A673 (cell line): ENCODE results near the gene LPIN3. TPM values are rescaled to one million over a fixed set of nuclear protein-coding genes. Genes with fewer than 3 reads are reported as not detected.

ENCODE experiments used
- BruUV-seq: library from RNA; stranded (reverse); fragments of 400-500 nt; replicated peaks from 2 replicates; lab custom pipeline; 2021; lab: Mats Ljungman, UMichigan
- CTCF ChIA-PET: fragments of 300-600 bp; sonication (Branson Sonifier 250); formaldehyde crosslinking; loops from one replicate; lab custom pipeline; 2022; ENCODE audit warnings: antibody characterized with exemption; lab: Charles Lee
- POLR2A ChIA-PET: fragments of 300-600 bp; sonication (Branson Sonifier 250); formaldehyde crosslinking; loops from one replicate; lab custom pipeline; 2022; ENCODE audit warnings: antibody characterized with exemption; ENCODE audit not compliant: low non-redundant PET; lab: Charles Lee
- DNase-seq: peaks from one replicate; pipeline ENCODE4 v3.0.0-alpha.2; 2015; ENCODE audit warnings: low spot score
- H3K27ac ChIP-seq: fragments of 200-600 bp; sonication (generic); 2 replicates; pipeline ENCODE4 v1.5.1; 2016; ENCODE audit warnings: mixed run types, low read depth, mild to moderate bottlenecking, mixed read lengths, antibody characterized with exemption, low read length; ENCODE audit not compliant: poor library complexity, severe bottlenecking
- H3K27me3 ChIP-seq: fragments of 200-600 bp; sonication (generic); replicated peaks from 2 replicates; pipeline ENCODE4 v1.6.1; 2017; ENCODE audit warnings: mixed run types, low read depth, mild to moderate bottlenecking, mixed read lengths, antibody characterized with exemption, low read length; ENCODE audit not compliant: insufficient read depth, poor library complexity
- H3K36me3 ChIP-seq: fragments of 200-600 bp; sonication (generic); 2 replicates; pipeline ENCODE4 v1.6.1; 2016; ENCODE audit warnings: mixed run types, mild to moderate bottlenecking, mixed read lengths, antibody characterized with exemption, low read length; ENCODE audit not compliant: insufficient read depth, poor library complexity, severe bottlenecking
- H3K4me1 ChIP-seq: fragments of 200-600 bp; sonication (generic); 2 replicates; pipeline ENCODE4 v1.6.1; 2017; ENCODE audit warnings: mixed run types, mild to moderate bottlenecking, mixed read lengths, antibody characterized with exemption, low read length; ENCODE audit not compliant: insufficient read depth, poor library complexity, severe bottlenecking
- H3K4me3 ChIP-seq: fragments of 200-600 bp; sonication (generic); 2 replicates; pipeline ENCODE4 v1.5.1; 2016; ENCODE audit warnings: low read depth, mixed run types, mild to moderate bottlenecking, mixed read lengths, low read length; ENCODE audit not compliant: poor library complexity, severe bottlenecking
- H3K9me3 ChIP-seq: fragments of 200-600 bp; sonication (generic); 2 replicates; pipeline ENCODE4 v1.6.1; 2016; ENCODE audit warnings: mixed run types, low read depth, mild to moderate bottlenecking, mixed read lengths, antibody characterized with exemption, low read length; ENCODE audit not compliant: poor library complexity, severe bottlenecking
- EZH2 ChIP-seq: fragments of 200-600 bp; sonication (generic); IDR thresholded peaks from 2 replicates; pipeline ENCODE4 v1.6.1; 2017; ENCODE audit warnings: borderline replicate concordance, low read depth, mild to moderate bottlenecking, mixed read lengths, antibody characterized with exemption, low read length; ENCODE audit not compliant: poor library complexity, severe bottlenecking
- intact Hi-C: fragments of 100-400 bp; cut with micrococcal nuclease; formaldehyde crosslinking; loops from one replicate; pipeline ENCODE4 v1.10.0; 2022; ENCODE audit not compliant: unreplicated experiment
- total RNA-seq: library from RNA; stranded (reverse); gene quantifications from 2 replicates; pipeline ENCODE4 v1.2.3, GENCODE V29; 2021
- TF ChIP-seq, protein P1 (sequence below): fragments of 300-800, 200-600 bp; sonication (generic); conservative IDR thresholded peaks from 2 replicates; pipeline ENCODE4 v1.5.1; 2017; ENCODE audit warnings: low read depth, mild to moderate bottlenecking, antibody characterized with exemption, low read length, moderate library complexity, mixed read lengths

LPIN3 gene
- total RNA-seq, 1 experiment from 2014 or later = 1.3 TPM

DNA sequence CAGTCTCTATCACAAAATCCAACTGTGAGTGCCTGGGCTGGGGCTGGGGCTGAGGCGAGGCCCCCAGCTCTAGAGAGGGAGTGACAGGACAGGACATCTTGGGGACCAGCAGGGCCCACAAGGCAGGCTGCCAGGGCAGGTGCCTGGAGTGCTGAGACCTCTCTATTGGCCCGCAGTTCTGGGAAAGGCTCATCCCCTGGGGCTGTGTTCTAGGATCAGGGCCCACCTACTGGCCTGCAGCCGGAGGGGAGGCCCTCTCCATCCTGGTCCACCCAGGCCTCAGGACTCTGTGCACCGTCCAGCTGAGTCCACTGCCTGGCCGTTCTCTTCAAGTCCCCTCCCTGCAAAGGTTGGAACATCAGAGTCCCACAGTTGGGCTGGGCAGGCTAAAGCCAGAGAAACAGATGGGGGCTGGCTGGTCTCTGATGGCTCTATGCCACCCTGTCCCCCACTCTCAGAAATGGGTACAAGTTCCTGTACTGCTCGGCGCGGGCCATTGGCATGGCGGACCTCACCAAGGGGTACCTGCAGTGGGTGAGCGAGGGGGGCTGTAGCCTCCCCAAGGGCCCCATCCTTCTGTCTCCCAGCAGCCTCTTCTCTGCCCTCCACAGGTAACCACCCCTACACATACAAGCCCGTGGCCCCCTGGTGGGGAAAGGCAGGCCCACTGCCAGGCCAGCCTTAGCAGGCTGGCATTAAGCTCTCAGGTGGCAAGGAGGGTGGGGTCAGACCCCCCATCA is 17.0 kb downstream of the LPIN3 start:
- no peak overlapping the region for H3K4me3 ChIP-seq
- ChIA-PET CTCF (no interaction called here), POLR2A (no interaction called here)
- H3K27ac ChIP-seq = no peak overlapping the region
- H3K4me1 ChIP-seq = no peaks in the 10 kb centered on the region
- H3K9me3 ChIP-seq = no peaks in the 10 kb centered on the region
- no peaks in the 10 kb centered on the region for H3K27me3 ChIP-seq
- no TSS peak for BruUV-seq
- TF ChIP-seq, protein P1, sequence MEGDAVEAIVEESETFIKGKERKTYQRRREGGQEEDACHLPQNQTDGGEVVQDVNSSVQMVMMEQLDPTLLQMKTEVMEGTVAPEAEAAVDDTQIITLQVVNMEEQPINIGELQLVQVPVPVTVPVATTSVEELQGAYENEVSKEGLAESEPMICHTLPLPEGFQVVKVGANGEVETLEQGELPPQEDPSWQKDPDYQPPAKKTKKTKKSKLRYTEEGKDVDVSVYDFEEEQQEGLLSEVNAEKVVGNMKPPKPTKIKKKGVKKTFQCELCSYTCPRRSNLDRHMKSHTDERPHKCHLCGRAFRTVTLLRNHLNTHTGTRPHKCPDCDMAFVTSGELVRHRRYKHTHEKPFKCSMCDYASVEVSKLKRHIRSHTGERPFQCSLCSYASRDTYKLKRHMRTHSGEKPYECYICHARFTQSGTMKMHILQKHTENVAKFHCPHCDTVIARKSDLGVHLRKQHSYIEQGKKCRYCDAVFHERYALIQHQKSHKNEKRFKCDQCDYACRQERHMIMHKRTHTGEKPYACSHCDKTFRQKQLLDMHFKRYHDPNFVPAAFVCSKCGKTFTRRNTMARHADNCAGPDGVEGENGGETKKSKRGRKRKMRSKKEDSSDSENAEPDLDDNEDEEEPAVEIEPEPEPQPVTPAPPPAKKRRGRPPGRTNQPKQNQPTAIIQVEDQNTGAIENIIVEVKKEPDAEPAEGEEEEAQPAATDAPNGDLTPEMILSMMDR = no peak
- TF ChIP-seq EZH2 = no peak
- H3K36me3 ChIP-seq = no peaks in the 10 kb centered on the region
- intact Hi-C loops = no loop called here
- no peak for DNase-seq

DNA sequence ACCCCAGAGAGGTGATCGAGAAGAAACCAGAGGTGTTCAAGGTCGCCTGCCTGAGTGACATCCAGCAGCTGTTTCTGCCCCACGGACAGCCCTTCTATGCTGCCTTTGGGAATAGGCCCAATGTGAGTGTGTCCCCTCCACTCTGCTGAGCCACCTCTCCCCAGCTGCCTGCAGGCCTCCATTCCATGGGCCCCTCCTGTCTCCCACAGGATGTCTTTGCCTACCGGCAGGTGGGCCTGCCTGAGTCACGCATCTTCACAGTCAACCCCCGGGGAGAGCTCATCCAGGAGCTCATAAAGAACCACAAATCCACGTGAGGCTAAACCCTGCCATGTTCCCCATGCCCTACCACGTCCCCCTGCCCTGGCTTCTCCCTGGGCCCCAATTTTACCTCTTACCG is 17.6 kb downstream of the LPIN3 start:
- no peaks in the 10 kb centered on the region for H3K36me3 ChIP-seq
- no peaks in the 10 kb centered on the region for H3K9me3 ChIP-seq
- ChIA-PET CTCF (no interaction called here), POLR2A (interaction anchor here (0.6 kb wide), 1 partner anchor 41 kb away, joined by 6 read pairs; the partner anchor contains the start of gene ZHX3)
- BruUV-seq = no TSS peak
- DNase-seq = no peak
- no peak overlapping the region for H3K27ac ChIP-seq
- H3K4me1 ChIP-seq = no peaks in the 10 kb centered on the region
- no peaks in the 10 kb centered on the region for H3K27me3 ChIP-seq
- TF ChIP-seq, protein P1 = no peak
- TF ChIP-seq EZH2 = no peak
- intact Hi-C loops = no loop called here
- H3K4me3 ChIP-seq = no peak overlapping the region

DNA sequence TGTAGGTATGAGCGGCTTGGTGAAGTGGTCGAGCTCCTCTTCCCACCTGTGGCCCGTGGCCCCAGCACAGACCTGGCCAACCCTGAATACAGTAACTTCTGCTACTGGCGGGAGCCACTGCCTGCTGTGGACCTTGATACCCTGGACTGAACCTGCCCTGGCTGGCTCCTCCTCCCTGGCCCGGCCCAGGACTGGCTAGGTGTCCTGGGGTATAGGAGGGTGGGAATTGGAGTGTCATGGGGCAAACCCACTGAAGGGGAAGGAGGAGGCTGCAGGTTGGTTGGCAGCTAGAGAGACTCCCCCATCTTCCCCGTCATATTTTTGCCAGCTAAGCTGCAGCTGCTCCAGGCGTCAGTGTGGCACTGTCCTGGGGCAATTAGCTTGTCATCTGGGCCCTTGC is 18.1 kb downstream of the LPIN3 start:
- no TSS peak for BruUV-seq
- no peak for DNase-seq
- H3K36me3 ChIP-seq = no peaks in the 10 kb centered on the region
- ChIA-PET POLR2A (interaction anchor here (0.6 kb wide), 1 partner anchor 41 kb away, joined by 6 read pairs; the partner anchor contains the start of gene ZHX3), CTCF (no interaction called here)
- H3K4me1 ChIP-seq = no peaks in the 10 kb centered on the region
- TF ChIP-seq, protein P1 = no peak
- TF ChIP-seq EZH2 = no peak
- no peaks in the 10 kb centered on the region for H3K9me3 ChIP-seq
- no peak overlapping the region for H3K4me3 ChIP-seq
- no peaks in the 10 kb centered on the region for H3K27me3 ChIP-seq
- H3K27ac ChIP-seq = no peak overlapping the region
- intact Hi-C loops = no loop called here
